Psoas muscle (tissue), 8 donors: ENCODE results near the gene TPBGL. TPM values are rescaled to one million over a fixed set of nuclear protein-coding genes. Genes with fewer than 3 reads are reported as not detected.

Source experiments
- ATAC-seq, 4 donors: fragments of 200-7000 bp; cut with Tn5 transposase; one replicate each; pipeline ENCODE4 v1.9.1; 2020; ENCODE audit warnings: moderate library complexity in 3 of 4, mild to moderate bottlenecking in 2 of 4
- DNase-seq, 2 donors: peaks; one replicate each; pipeline ENCODE4 v3.0.0-alpha.2; 2020
- H3K27ac ChIP-seq: fragments of 200-600 bp; one replicate; pipeline ENCODE4 v1.8.0; 2022
- H3K27me3 ChIP-seq, 3 donors: fragments of 200-600 bp in 1 of 3; one replicate each; pipeline versions ENCODE4 v1.6.1 to v1.8.0; 2013 to 2022; ENCODE audit warnings: low read length in 2 of 3, mild to moderate bottlenecking in 2 of 3, moderate library complexity in 1 of 3; ENCODE audit not compliant: insufficient read depth in 3 of 3
- H3K36me3 ChIP-seq, 2 donors: fragments of 200-600 bp in 1 of 2; one replicate each; pipeline versions ENCODE4 v1.6.1 to v1.8.0; 2013 to 2022; ENCODE audit warnings: low read depth in 1 of 2, mild to moderate bottlenecking in 1 of 2, moderate library complexity in 1 of 2; ENCODE audit not compliant: insufficient read depth in 1 of 2
- H3K4me1 ChIP-seq: fragments of 200-600 bp; one replicate; pipeline ENCODE4 v1.8.0; 2022
- H3K4me3 ChIP-seq: fragments of 200-600 bp; one replicate; pipeline ENCODE4 v1.8.0; 2022; ENCODE audit warnings: mild to moderate bottlenecking
- H3K9me3 ChIP-seq: fragments of 200-600 bp; one replicate; pipeline ENCODE4 v1.8.0; 2022
- CTCF ChIP-seq: fragments of 200-600 bp; IDR thresholded peaks from one replicate; pipeline ENCODE4 v1.8.0; 2022; ENCODE audit warnings: antibody characterized with exemption
- WGBS, 3 donors: extraction: QIAGEN DNeasy Blood & Tissue Kit; methylation state at CpG; one replicate each; pipeline versions ENCODE4 v1.1.6 to v1.1.7; 2013; 5-methylcytosine and 5-hydroxymethylcytosine counted together
- intact Hi-C, 2 donors: fragments of 100-400 bp; cut with DNase I; formaldehyde crosslinking; loops; one replicate each; pipeline versions ENCODE4 v1.11.0 to v1.14.2; 2022
- polyA plus RNA-seq, 3 donors: library from polyadenylated mRNA; stranded (reverse); fragments of 200-250 nt; gene quantifications; one replicate each; pipeline ENCODE4 v1.2.3, GENCODE V29; 2013
- total RNA-seq, 4 donors: library from RNA; stranded (reverse); fragmentation: NEBNext Ultra II Directional in 2 of 4; extraction: Animal tissue kit (Norgen Biotek cat#: 25700) in 2 of 4; gene quantifications; one replicate each; pipeline versions ENCODE4 v1.2.1 to v1.2.4, GENCODE V29; 2021 to 2023
- donor health status: healthy with polysubstance abuse.
- donor health status: DM: no; HTN: no; CAD: no; lungs with moderate emphysema.
- donor health status: Bipolar disorder and iron deficiency.
- donor health status: healthy.
- donor health status: DM: yes; HTN: yes; CAD: no.
- donor health status: DM: no; HTN: no; CAD: no.
- donor health status: DM: no; HTN: no; CAD: no.
- donor health status: DM: yes; HTN: yes; CAD: no.

Gene TPBGL
- total and polyA plus RNA-seq, 7 donors: 0.01 to 0.11 (median 0.05) TPM; not detected in 4

- peak in 1 of 2 donors; percentile 38 for DNase-seq
- H3K36me3 ChIP-seq: peaks cover 0 to 9% of the 10 kb centered on the region in 2 donors
- H3K4me1 ChIP-seq: no peaks in the 10 kb centered on the region
- no peak for TF ChIP-seq CTCF
- H3K9me3 ChIP-seq: no peaks in the 10 kb centered on the region
- ATAC-seq: no peak
- no peaks in the 10 kb centered on the region for H3K27me3 ChIP-seq
- H3K27ac ChIP-seq: no peak overlapping the region
- WGBS, 3 donors: 76 to 83% (median 79%) methylated on average over 14 of the region's 14 CpGs
- intact Hi-C loops: no loop called here
- no peak overlapping the region for H3K4me3 ChIP-seq
Observed at GRCh38 chr11:75286826-75287465, 46.4 kb downstream of the TPBGL start.

- no peak overlapping the region for H3K4me3 ChIP-seq
- no peaks in the 10 kb centered on the region for H3K27me3 ChIP-seq
- 94 to 97% (median 96%) methylated on average over 17 of the region's 17 CpGs for WGBS, 3 donors
- TF ChIP-seq CTCF: no peak
- no peak overlapping the region for H3K27ac ChIP-seq
- DNase-seq (peak in 1 of 2 donors; percentile 41), ATAC-seq (no peak)
- H3K9me3 ChIP-seq: no peaks in the 10 kb centered on the region
- intact Hi-C loops: no loop called here
- peaks cover 0 to 9% of the 10 kb centered on the region in 2 donors for H3K36me3 ChIP-seq
- no peaks in the 10 kb centered on the region for H3K4me1 ChIP-seq
Observed at GRCh38 chr11:75287579-75287978, 47.0 kb downstream of the TPBGL start.

GRCh38 chr11:75289511-75289760 is 48.9 kb downstream of the TPBGL start:
- 76 to 82% (median 77%) methylated on average over 6 of the region's 6 CpGs for WGBS, 3 donors
- ATAC-seq (no peak), DNase-seq (peak in 1 of 2 donors; percentile 15)
- H3K4me1 ChIP-seq: no peaks in the 10 kb centered on the region
- no peak for TF ChIP-seq CTCF
- no peaks in the 10 kb centered on the region for H3K27me3 ChIP-seq
- intact Hi-C loops: no loop called here
- H3K4me3 ChIP-seq: no peak overlapping the region
- peaks cover 0 to 9% of the 10 kb centered on the region in 2 donors for H3K36me3 ChIP-seq
- H3K27ac ChIP-seq: no peak overlapping the region
- no peaks in the 10 kb centered on the region for H3K9me3 ChIP-seq

- peaks cover 0 to 9% of the 10 kb centered on the region in 2 donors for H3K36me3 ChIP-seq
- no peaks in the 10 kb centered on the region for H3K27me3 ChIP-seq
- no peaks in the 10 kb centered on the region for H3K4me1 ChIP-seq
- no peak overlapping the region for H3K27ac ChIP-seq
- WGBS, 3 donors: 90 to 93% (median 90%) methylated on average over 12 of the region's 12 CpGs
- H3K4me3 ChIP-seq: no peak overlapping the region
- no peaks in the 10 kb centered on the region for H3K9me3 ChIP-seq
- intact Hi-C loops: no loop called here
- peak in 1 of 2 donors; percentile 20 for DNase-seq
- ATAC-seq: no peak
- no peak for TF ChIP-seq CTCF
Observed at GRCh38 chr11:75289919-75290318, 49.3 kb downstream of the TPBGL start.

- no peak for TF ChIP-seq CTCF
- DNase-seq: peak in 1 of 2 donors; percentile 36
Observed at GRCh38 chr11:75291741-75292140, 51.2 kb downstream of the TPBGL start.

More at GRCh38 chr11:75291741-75292140, 51.2 kb downstream of the TPBGL start:
- Histone ChIP-seq H3K4me3 (no peak overlapping the region), H3K9me3 (no peaks in the 10 kb centered on the region), H3K27ac (no peak overlapping the region), H3K36me3 (peaks cover 0 to 2% of the 10 kb centered on the region in 2 donors), H3K27me3 (no peaks in the 10 kb centered on the region), H3K4me1 (no peaks in the 10 kb centered on the region)
- intact Hi-C loops: no loop called here
- peak in 1 of 4 donors; percentile 9 for ATAC-seq
- WGBS, 3 donors: 89 to 99% (median 94%) methylated on average over 6 of the region's 6 CpGs
